ENCODE measurements around the gene PPP1R3D. TPM values are rescaled to one million over a fixed set of nuclear protein-coding genes. Genes with fewer than 3 reads are reported as not detected.

Gene PPP1R3D
- total and polyA plus RNA-seq, 2 of the 13 experiments (the other 11 are each of a cell fraction or from before 2014, with no cell fraction given), result 1.2 to 3.7 TPM

- TF ChIP-seq, protein P1, sequence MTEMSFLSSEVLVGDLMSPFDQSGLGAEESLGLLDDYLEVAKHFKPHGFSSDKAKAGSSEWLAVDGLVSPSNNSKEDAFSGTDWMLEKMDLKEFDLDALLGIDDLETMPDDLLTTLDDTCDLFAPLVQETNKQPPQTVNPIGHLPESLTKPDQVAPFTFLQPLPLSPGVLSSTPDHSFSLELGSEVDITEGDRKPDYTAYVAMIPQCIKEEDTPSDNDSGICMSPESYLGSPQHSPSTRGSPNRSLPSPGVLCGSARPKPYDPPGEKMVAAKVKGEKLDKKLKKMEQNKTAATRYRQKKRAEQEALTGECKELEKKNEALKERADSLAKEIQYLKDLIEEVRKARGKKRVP (CRISPR knock-in tag; IDR thresholded peaks at IDR 0.05), result peak in 1 of 2 experiments; percentile 40; a peak in 1 of 4 replicates
- no peak for TF ChIP-seq ZMAT5 (CRISPR knock-in tag; IDR thresholded peaks at IDR 0.05; ENCODE audit: borderline replicate concordance, low read depth)
- TF ChIP-seq ZNF777 (CRISPR knock-in tag; IDR thresholded peaks at IDR 0.05), result peak; percentile 90
- TF ChIP-seq BCL6 (CRISPR knock-in tag; IDR thresholded peaks at IDR 0.05), result no peak; the same call in 1 of the 2 replicates
- TF ChIP-seq TERF1 (CRISPR knock-in tag; IDR thresholded peaks at IDR 0.05), result peak; percentile 20
- TF ChIP-seq ESRRA (CRISPR knock-in tag; IDR thresholded peaks at IDR 0.05; ENCODE audit: low read depth), result peak; percentile 43
- TF ChIP-seq GATA4 (IDR thresholded peaks at IDR 0.05; ENCODE audit: borderline replicate concordance, low read depth), result peak; percentile 73; the same call in 1 of the 2 replicates
- TF ChIP-seq, protein P2, sequence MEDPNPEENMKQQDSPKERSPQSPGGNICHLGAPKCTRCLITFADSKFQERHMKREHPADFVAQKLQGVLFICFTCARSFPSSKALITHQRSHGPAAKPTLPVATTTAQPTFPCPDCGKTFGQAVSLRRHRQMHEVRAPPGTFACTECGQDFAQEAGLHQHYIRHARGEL (CRISPR knock-in tag; IDR thresholded peaks at IDR 0.05), result 0 out of 2 replicates have a peak, but pooled peaks have one; percentile 52
- no peak; the same call in 1 of the 2 replicates for TF ChIP-seq FOXM1 (CRISPR knock-in tag; IDR thresholded peaks at IDR 0.05)
- TF ChIP-seq HMG20B (CRISPR knock-in tag; conservative IDR thresholded peaks at IDR 0.05), result peak; percentile 59; the same call in 1 of the 2 replicates
- no peak; the same call in 1 of the 2 replicates for TF ChIP-seq SIN3B (IDR thresholded peaks at IDR 0.05; ENCODE audit: low read length)
- TF ChIP-seq ZNF44 (CRISPR knock-in tag; IDR thresholded peaks at IDR 0.05), result peak; percentile 89
- no peak; the same call in 1 of the 2 replicates for TF ChIP-seq SP2 (CRISPR knock-in tag; IDR thresholded peaks at IDR 0.05)
- TF ChIP-seq TFAP4 (IDR thresholded peaks at IDR 0.05; ENCODE audit: borderline replicate concordance, low read depth), result peak; percentile 6; the same call in 1 of the 2 replicates
- TF ChIP-seq ZFP36 (IDR thresholded peaks at IDR 0.05; ENCODE audit: borderline replicate concordance, low read depth, low read length, partially characterized antibody), result no peak
- no peak; the same call in none of the 2 replicates for TF ChIP-seq ISL2 (CRISPR knock-in tag; IDR thresholded peaks at IDR 0.05)
- TF ChIP-seq ELF4 (CRISPR knock-in tag; IDR thresholded peaks at IDR 0.05; ENCODE audit: borderline replicate concordance), result no peak; the same call in 1 of the 2 replicates
- TF ChIP-seq TGIF2 (CRISPR knock-in tag; IDR thresholded peaks at IDR 0.05), result peak; percentile 34; the same call in 1 of the 2 replicates
- TF ChIP-seq FOXP1 (IDR thresholded peaks at IDR 0.05), result no peak
- TF ChIP-seq FOXP1 (CRISPR knock-in tag; IDR thresholded peaks at IDR 0.05), result peak; percentile 10
- TF ChIP-seq, protein P3, sequence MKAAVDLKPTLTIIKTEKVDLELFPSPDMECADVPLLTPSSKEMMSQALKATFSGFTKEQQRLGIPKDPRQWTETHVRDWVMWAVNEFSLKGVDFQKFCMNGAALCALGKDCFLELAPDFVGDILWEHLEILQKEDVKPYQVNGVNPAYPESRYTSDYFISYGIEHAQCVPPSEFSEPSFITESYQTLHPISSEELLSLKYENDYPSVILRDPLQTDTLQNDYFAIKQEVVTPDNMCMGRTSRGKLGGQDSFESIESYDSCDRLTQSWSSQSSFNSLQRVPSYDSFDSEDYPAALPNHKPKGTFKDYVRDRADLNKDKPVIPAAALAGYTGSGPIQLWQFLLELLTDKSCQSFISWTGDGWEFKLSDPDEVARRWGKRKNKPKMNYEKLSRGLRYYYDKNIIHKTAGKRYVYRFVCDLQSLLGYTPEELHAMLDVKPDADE (CRISPR knock-in tag; IDR thresholded peaks at IDR 0.05), result no peak
- TF ChIP-seq RBM39 (IDR thresholded peaks at IDR 0.05; ENCODE audit: low read depth, low read length, poor library complexity, severe bottlenecking), result peak; percentile 33
- no peak; the same call in 1 of the 2 replicates for TF ChIP-seq HOXA9 (CRISPR knock-in tag; IDR thresholded peaks at IDR 0.05; ENCODE audit: borderline replicate concordance)
- peak; percentile 96 for TF ChIP-seq ZNF431 (CRISPR knock-in tag; IDR thresholded peaks at IDR 0.05; ENCODE audit: borderline replicate concordance, low read depth)
- TF ChIP-seq ZNF382 (CRISPR knock-in tag; IDR thresholded peaks at IDR 0.05; ENCODE audit: borderline replicate concordance), result no peak
Measured at GRCh38 chr20:59940129-59940955, at the start of gene PPP1R3D, which contains the start of gene FAM217B (continued).

All from HepG2 (cell line).